ENCODE data around the gene MMP24. TPM values are rescaled to one million over a fixed set of nuclear protein-coding genes. Genes with fewer than 3 reads are reported as not detected.
"Not testable (repeated sequence)": the region's sequence is repeated elsewhere in the genome, so short reads cannot be mapped to it uniquely, and the experiment has no call there.

The MMP24 gene
- total RNA-seq, 1 experiment from 2014 or later = 7.1 TPM

- no peaks in the 10 kb centered on the region for H3K9me3 ChIP-seq (ENCODE audit: control insufficient read depth, insufficient read depth, low read depth, low read length)
- no peaks in the 10 kb centered on the region for H3K27me3 ChIP-seq (ENCODE audit: control insufficient read depth, insufficient read depth, low read length)
- H3K4me3 ChIP-seq (ENCODE audit: low read depth in 2 of 2, low read length in 2 of 2) = no peak overlapping the region
- no peak for TF ChIP-seq CTCF (IDR thresholded peaks at IDR 0.05)
- TF ChIP-seq REST (IDR thresholded peaks at IDR 0.05; ENCODE audit: insufficient read depth in 1 of 2, low read depth in 2 of 2, low read length in 1 of 2) = no peak
- TF ChIP-seq TCF7L2 (IDR thresholded peaks at IDR 0.05; ENCODE audit: low read depth, low read length) = no peak
- no peak for TF ChIP-seq SIN3A (IDR thresholded peaks at IDR 0.05; ENCODE audit: borderline replicate concordance, insufficient read depth, low read depth, low read length)
- no peak for TF ChIP-seq POLR2AphosphoS5 (IDR thresholded peaks at IDR 0.05; ENCODE audit: low read depth, low read length)
- in situ Hi-C loops (cut with HindIII; ENCODE audit: low pct_unique_long_range_greater_than_20kb, low sequenced_read_pairs) (no loop called here), intact Hi-C loops (cut with micrococcal nuclease; ENCODE audit: unreplicated experiment) (no loop called here)
- no peaks in the 10 kb centered on the region for H3K36me3 ChIP-seq (ENCODE audit: control insufficient read depth, insufficient read depth, low read length)
- no peak for DNase-seq (ENCODE audit: low read depth, low spot score)
- H3K4me1 ChIP-seq (ENCODE audit: control insufficient read depth, insufficient read depth, low read length) = no peaks in the 10 kb centered on the region
- H3K27ac ChIP-seq (ENCODE audit: low read length) = no peak overlapping the region
- ChIA-PET CTCF (no interaction called here), POLR2A (interaction anchor here (0.6 kb wide), 1 partner anchor 34 kb away, joined by 4 read pairs; no protein-coding TSS in a partner anchor)
- BruUV-seq (replicated peaks) = no TSS peak
- ATAC-seq = no peak
Observed at GRCh38 chr20:35180266-35180665, 46.2 kb upstream of the MMP24 start.

- no peaks in the 10 kb centered on the region for H3K27me3 ChIP-seq (ENCODE audit: control insufficient read depth, insufficient read depth, low read length)
- ATAC-seq (no peak), DNase-seq (ENCODE audit: low read depth, low spot score) (no peak)
- BruUV-seq (replicated peaks) = no TSS peak
- TF ChIP-seq REST (IDR thresholded peaks at IDR 0.05; ENCODE audit: insufficient read depth in 1 of 2, low read depth in 2 of 2, low read length in 1 of 2) = no peak
- TF ChIP-seq POLR2AphosphoS5 (IDR thresholded peaks at IDR 0.05; ENCODE audit: low read depth, low read length) = no peak
- no peak overlapping the region for H3K4me3 ChIP-seq (ENCODE audit: low read depth in 2 of 2, low read length in 2 of 2)
- in situ Hi-C loops (cut with HindIII; ENCODE audit: low pct_unique_long_range_greater_than_20kb, low sequenced_read_pairs) (no loop called here), intact Hi-C loops (cut with micrococcal nuclease; ENCODE audit: unreplicated experiment) (no loop called here)
- H3K27ac ChIP-seq (ENCODE audit: low read length) = no peak overlapping the region
- ChIA-PET CTCF (no interaction called here), POLR2A (no interaction called here)
- H3K36me3 ChIP-seq (ENCODE audit: control insufficient read depth, insufficient read depth, low read length) = no peaks in the 10 kb centered on the region
- H3K9me3 ChIP-seq (ENCODE audit: control insufficient read depth, insufficient read depth, low read depth, low read length) = no peaks in the 10 kb centered on the region
- H3K4me1 ChIP-seq (ENCODE audit: control insufficient read depth, insufficient read depth, low read length) = no peaks in the 10 kb centered on the region
Observed at GRCh38 chr20:35181731-35182130, 44.8 kb upstream of the MMP24 start.

GRCh38 chr20:35186691-35187289, 39.7 kb upstream of the MMP24 start:
- CTCF ChIA-PET = interaction anchor here (0.7 kb wide), 2 partner anchors 48 to 357 kb away, joined by 5 to 6 read pairs; no protein-coding TSS in a partner anchor
- H3K4me1 ChIP-seq (ENCODE audit: control insufficient read depth, insufficient read depth, low read length); intact Hi-C loops (cut with micrococcal nuclease; ENCODE audit: unreplicated experiment); ATAC-seq; H3K36me3 ChIP-seq (ENCODE audit: control insufficient read depth, insufficient read depth, low read length); H3K27me3 ChIP-seq (ENCODE audit: control insufficient read depth, insufficient read depth, low read length); H3K4me3 ChIP-seq (ENCODE audit: low read depth in 2 of 2, low read length in 2 of 2); POLR2A ChIA-PET; DNase-seq (ENCODE audit: low read depth, low spot score); BruUV-seq (replicated peaks); H3K9me3 ChIP-seq (ENCODE audit: control insufficient read depth, insufficient read depth, low read depth, low read length); in situ Hi-C loops (cut with HindIII; ENCODE audit: low pct_unique_long_range_greater_than_20kb, low sequenced_read_pairs); H3K27ac ChIP-seq (ENCODE audit: low read length): not testable (repeated sequence)

Data from Panc1 (cell line).